ENCODE results near the gene EFCAB8.

GRCh38 chr20:32924781-32925180 lies 66.1 kb downstream of the EFCAB8 start:
- TF ChIP-seq CTCF (IDR thresholded peaks at IDR 0.05) (no peak), POLR2AphosphoS5 (IDR thresholded peaks at IDR 0.05) (no peak)
